Measurements from ENCODE around the gene ZNF646. TPM values are rescaled to one million over a fixed set of nuclear protein-coding genes. Genes with fewer than 3 reads are reported as not detected.

Gene ZNF646
- total RNA-seq, 1 donor from 2014 or later: 18.4 TPM

- H3K4me3 Mint-ChIP-seq (ENCODE audit: unreplicated experiment): no peak overlapping the region
- no peak for DNase-seq (ENCODE audit: extremely low spot score, unreplicated experiment)
- TF ChIP-seq, protein P1, sequence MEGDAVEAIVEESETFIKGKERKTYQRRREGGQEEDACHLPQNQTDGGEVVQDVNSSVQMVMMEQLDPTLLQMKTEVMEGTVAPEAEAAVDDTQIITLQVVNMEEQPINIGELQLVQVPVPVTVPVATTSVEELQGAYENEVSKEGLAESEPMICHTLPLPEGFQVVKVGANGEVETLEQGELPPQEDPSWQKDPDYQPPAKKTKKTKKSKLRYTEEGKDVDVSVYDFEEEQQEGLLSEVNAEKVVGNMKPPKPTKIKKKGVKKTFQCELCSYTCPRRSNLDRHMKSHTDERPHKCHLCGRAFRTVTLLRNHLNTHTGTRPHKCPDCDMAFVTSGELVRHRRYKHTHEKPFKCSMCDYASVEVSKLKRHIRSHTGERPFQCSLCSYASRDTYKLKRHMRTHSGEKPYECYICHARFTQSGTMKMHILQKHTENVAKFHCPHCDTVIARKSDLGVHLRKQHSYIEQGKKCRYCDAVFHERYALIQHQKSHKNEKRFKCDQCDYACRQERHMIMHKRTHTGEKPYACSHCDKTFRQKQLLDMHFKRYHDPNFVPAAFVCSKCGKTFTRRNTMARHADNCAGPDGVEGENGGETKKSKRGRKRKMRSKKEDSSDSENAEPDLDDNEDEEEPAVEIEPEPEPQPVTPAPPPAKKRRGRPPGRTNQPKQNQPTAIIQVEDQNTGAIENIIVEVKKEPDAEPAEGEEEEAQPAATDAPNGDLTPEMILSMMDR (IDR thresholded peaks at IDR 0.05): no peak
- H3K4me1 Mint-ChIP-seq (ENCODE audit: unreplicated experiment): peaks cover 12% of the 10 kb centered on the region
- no peaks in the 10 kb centered on the region for H3K9me3 Mint-ChIP-seq (ENCODE audit: unreplicated experiment)
- peaks cover 23% of the 10 kb centered on the region for H3K36me3 Mint-ChIP-seq (ENCODE audit: unreplicated experiment)
- H3K27ac Mint-ChIP-seq (ENCODE audit: unreplicated experiment): no peak overlapping the region
- H3K27me3 Mint-ChIP-seq (ENCODE audit: unreplicated experiment): no peaks in the 10 kb centered on the region
These were observed 5.2 kb downstream of the ZNF646 start for GRCh38 chr16:31079342-31079944.

DNA sequence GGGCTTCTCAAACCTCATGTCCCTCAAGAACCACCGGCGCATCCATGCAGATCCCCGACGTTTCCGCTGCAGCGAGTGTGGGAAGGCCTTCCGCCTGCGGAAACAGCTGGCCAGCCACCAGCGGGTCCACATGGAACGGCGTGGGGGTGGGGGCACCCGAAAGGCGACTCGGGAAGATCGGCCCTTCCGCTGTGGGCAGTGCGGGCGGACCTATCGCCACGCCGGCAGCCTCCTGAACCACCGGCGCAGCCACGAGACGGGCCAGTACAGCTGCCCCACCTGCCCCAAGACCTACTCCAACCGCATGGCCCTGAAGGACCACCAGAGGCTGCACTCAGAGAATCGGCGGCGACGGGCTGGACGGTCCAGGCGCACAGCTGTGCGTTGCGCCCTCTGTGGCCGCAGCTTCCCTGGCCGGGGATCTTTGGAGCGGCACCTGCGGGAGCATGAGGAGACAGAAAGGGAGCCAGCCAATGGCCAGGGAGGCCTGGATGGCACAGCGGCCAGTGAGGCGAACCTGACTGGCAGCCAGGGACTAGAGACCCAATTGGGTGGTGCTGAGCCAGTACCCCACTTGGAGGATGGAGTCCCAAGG lies 5.9 kb downstream of the ZNF646 start:
- no peaks in the 10 kb centered on the region for H3K9me3 Mint-ChIP-seq (ENCODE audit: unreplicated experiment)
- TF ChIP-seq, protein P1 (IDR thresholded peaks at IDR 0.05): no peak

DNA sequence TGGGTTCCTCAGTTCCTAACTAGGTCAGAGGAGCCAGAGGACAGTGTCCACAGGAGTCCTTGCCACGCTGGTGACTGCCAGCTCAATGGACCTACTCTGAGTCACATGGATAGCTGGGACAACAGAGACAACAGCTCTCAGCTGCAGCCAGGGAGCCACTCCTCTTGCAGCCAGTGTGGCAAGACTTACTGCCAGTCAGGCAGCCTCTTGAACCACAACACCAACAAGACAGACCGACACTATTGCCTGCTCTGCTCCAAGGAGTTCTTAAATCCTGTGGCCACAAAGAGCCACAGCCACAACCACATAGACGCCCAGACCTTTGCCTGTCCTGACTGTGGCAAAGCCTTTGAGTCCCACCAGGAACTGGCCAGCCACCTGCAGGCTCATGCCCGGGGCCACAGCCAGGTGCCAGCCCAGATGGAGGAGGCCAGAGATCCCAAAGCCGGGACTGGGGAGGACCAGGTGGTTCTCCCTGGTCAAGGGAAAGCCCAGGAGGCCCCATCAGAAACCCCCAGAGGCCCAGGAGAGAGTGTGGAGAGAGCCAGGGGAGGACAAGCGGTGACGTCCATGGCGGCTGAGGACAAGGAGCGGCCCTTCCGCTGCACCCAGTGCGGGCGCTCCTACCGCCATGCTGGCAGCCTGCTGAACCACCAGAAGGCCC lies 6.7 kb downstream of the ZNF646 start:
- H3K4me3 Mint-ChIP-seq (ENCODE audit: unreplicated experiment): no peak overlapping the region
- no peaks in the 10 kb centered on the region for H3K9me3 Mint-ChIP-seq (ENCODE audit: unreplicated experiment)
- TF ChIP-seq, protein P1 (IDR thresholded peaks at IDR 0.05): no peak
- H3K4me1 Mint-ChIP-seq (ENCODE audit: unreplicated experiment): peaks cover 2% of the 10 kb centered on the region
- no peak for DNase-seq (ENCODE audit: extremely low spot score, unreplicated experiment)
- H3K36me3 Mint-ChIP-seq (ENCODE audit: unreplicated experiment): peaks cover 25% of the 10 kb centered on the region
- no peak overlapping the region for H3K27ac Mint-ChIP-seq (ENCODE audit: unreplicated experiment)
- no peaks in the 10 kb centered on the region for H3K27me3 Mint-ChIP-seq (ENCODE audit: unreplicated experiment)

More for the DNA sequence above, 5.9 kb downstream of the ZNF646 start:
- no peak for DNase-seq (ENCODE audit: extremely low spot score, unreplicated experiment)
- H3K36me3 Mint-ChIP-seq (ENCODE audit: unreplicated experiment): peaks cover 23% of the 10 kb centered on the region
- no peak overlapping the region for H3K4me3 Mint-ChIP-seq (ENCODE audit: unreplicated experiment)
- no peak overlapping the region for H3K27ac Mint-ChIP-seq (ENCODE audit: unreplicated experiment)
- no peaks in the 10 kb centered on the region for H3K27me3 Mint-ChIP-seq (ENCODE audit: unreplicated experiment)
- peaks cover 5% of the 10 kb centered on the region for H3K4me1 Mint-ChIP-seq (ENCODE audit: unreplicated experiment)

GRCh38 chr16:31081428-31082351 lies 7.5 kb downstream of the ZNF646 start:
- Mint-ChIP-seq H3K4me1 (ENCODE audit: unreplicated experiment) (peaks cover 2% of the 10 kb centered on the region), H3K27ac (ENCODE audit: unreplicated experiment) (no peak overlapping the region), H3K36me3 (ENCODE audit: unreplicated experiment) (peaks cover 25% of the 10 kb centered on the region), H3K27me3 (ENCODE audit: unreplicated experiment) (no peaks in the 10 kb centered on the region), H3K9me3 (ENCODE audit: unreplicated experiment) (no peaks in the 10 kb centered on the region), H3K4me3 (ENCODE audit: unreplicated experiment) (no peak overlapping the region)
- TF ChIP-seq, protein P1 (IDR thresholded peaks at IDR 0.05): no peak
- DNase-seq (ENCODE audit: extremely low spot score, unreplicated experiment): no peak

Data from osteocyte (in vitro differentiated cells).